Right atrium auricular region (tissue), 2 donors: Measurements from ENCODE around the gene LIPN. TPM values are rescaled to one million over a fixed set of nuclear protein-coding genes. Genes with fewer than 3 reads are reported as not detected.
"Not testable (repeated sequence)": the region's sequence is repeated elsewhere in the genome, so short reads cannot be mapped to it uniquely, and the experiment has no call there.

Experiments
- DNase-seq: peaks from one replicate; pipeline ENCODE4 v3.0.0-alpha.2; 2019; ENCODE audit warnings: low spot score
- H3K27ac ChIP-seq, 2 donors: fragments of 200-600 bp; sonication (generic); 1 replicate in 1 of 2; 2 replicates in 1 of 2; pipeline ENCODE4 v1.5.1; 2016 to 2019
- H3K27me3 ChIP-seq, 2 donors: fragments of 200-600 bp; sonication (generic); one replicate each; pipeline versions ENCODE4 v1.5.1 to v1.6.0; 2017 to 2019
- H3K36me3 ChIP-seq: fragments of 200-600 bp; sonication (generic); one replicate; pipeline ENCODE4 v1.5.1; 2016
- H3K4me1 ChIP-seq, 2 donors: fragments of 200-600 bp; sonication (generic); one replicate each; pipeline versions ENCODE4 v1.5.1 to v1.6.0; 2017 to 2019
- H3K4me3 ChIP-seq, 2 donors: fragments of 200-600 bp; sonication (generic); 1 replicate in 1 of 2; 2 replicates in 1 of 2; pipeline ENCODE4 v1.5.1; 2017 to 2019; ENCODE audit warnings: mild to moderate bottlenecking in 1 of 2, moderate library complexity in 1 of 2
- H3K9me3 ChIP-seq, 2 donors: fragments of 200-600 bp; sonication (generic); one replicate each; pipeline ENCODE4 v1.5.1; 2019
- CTCF ChIP-seq, 2 donors: fragments of 200-600 bp; sonication (generic); IDR thresholded peaks; one replicate each; pipeline ENCODE4 v1.5.1; 2019; ENCODE audit warnings: antibody characterized with exemption in 2 of 2
- total RNA-seq, 2 donors: library from RNA; depleted of rRNA; stranded (reverse); fragments of >200 nt; gene quantifications; one replicate each; pipeline ENCODE4 v1.1.0, GENCODE V29; 2016

Gene LIPN
- total RNA-seq, 2 donors from 2014 or later, result not detected

- Histone ChIP-seq H3K27ac (no peak overlapping the region), H3K9me3 (no peaks in the 10 kb centered on the region), H3K27me3 (no peaks in the 10 kb centered on the region), H3K4me3 (no peak overlapping the region), H3K36me3 (no peaks in the 10 kb centered on the region), H3K4me1 (no peaks in the 10 kb centered on the region)
- DNase-seq, result no peak
- no peak for TF ChIP-seq CTCF (IDR thresholded peaks at IDR 0.05)
Observed at GRCh38 chr10:88730864-88731263, 29.0 kb upstream of the LIPN start.

GRCh38 chr10:88731296-88731695 lies 28.5 kb upstream of the LIPN start:
- Histone ChIP-seq H3K36me3 (no peaks in the 10 kb centered on the region), H3K27me3 (no peaks in the 10 kb centered on the region)

GRCh38 chr10:88733215-88733614 lies 26.6 kb upstream of the LIPN start:
- H3K4me3 ChIP-seq, result no peak overlapping the region
- no peaks in the 10 kb centered on the region for H3K36me3 ChIP-seq
- no peaks in the 10 kb centered on the region for H3K9me3 ChIP-seq
- no peak overlapping the region for H3K27ac ChIP-seq
- no peaks in the 10 kb centered on the region for H3K4me1 ChIP-seq
- no peaks in the 10 kb centered on the region for H3K27me3 ChIP-seq
- no peak for DNase-seq
- TF ChIP-seq CTCF (IDR thresholded peaks at IDR 0.05), result no peak

More at GRCh38 chr10:88731296-88731695, 28.5 kb upstream of the LIPN start:
- TF ChIP-seq CTCF (IDR thresholded peaks at IDR 0.05), result no peak
- Histone ChIP-seq H3K9me3 (no peaks in the 10 kb centered on the region), H3K4me3 (no peak overlapping the region), H3K4me1 (no peaks in the 10 kb centered on the region), H3K27ac (no peak overlapping the region)
- no peak for DNase-seq

- Histone ChIP-seq H3K4me1 (no peaks in the 10 kb centered on the region), H3K9me3 (no peaks in the 10 kb centered on the region), H3K27ac (no peak overlapping the region), H3K4me3 (no peak overlapping the region), H3K27me3 (no peaks in the 10 kb centered on the region), H3K36me3 (no peaks in the 10 kb centered on the region)
- TF ChIP-seq CTCF (IDR thresholded peaks at IDR 0.05), result no peak
- no peak for DNase-seq
Observed at GRCh38 chr10:88735661-88736060, 24.2 kb upstream of the LIPN start.

GRCh38 chr10:88741921-88742320 lies 17.9 kb upstream of the LIPN start:
- H3K4me3 ChIP-seq, H3K4me1 ChIP-seq, H3K36me3 ChIP-seq, H3K27ac ChIP-seq, H3K27me3 ChIP-seq, DNase-seq: not testable (repeated sequence)
- H3K9me3 ChIP-seq, result peaks cover 0 to 13% of the 10 kb centered on the region in 2 donors

- no peak for TF ChIP-seq CTCF (IDR thresholded peaks at IDR 0.05)
- no peaks in the 10 kb centered on the region for H3K36me3 ChIP-seq
- DNase-seq, result no peak
- no peaks in the 10 kb centered on the region for H3K4me1 ChIP-seq
- no peaks in the 10 kb centered on the region for H3K27me3 ChIP-seq
- no peak overlapping the region for H3K4me3 ChIP-seq
- peaks cover 0 to 13% of the 10 kb centered on the region in 2 donors for H3K9me3 ChIP-seq
- H3K27ac ChIP-seq, result no peak overlapping the region
Observed at GRCh38 chr10:88742448-88742847, 17.4 kb upstream of the LIPN start.
